MM.1S (cell line): Measurements from ENCODE around the gene SCN1A.
A peak's percentile ranks its signal among the peaks of the same experiment; 100 is the strongest.

Experiments used
- DNase-seq: peaks from one replicate; pipeline ENCODE4 v3.0.0-alpha.2; 2015
- H2AFZ ChIP-seq: fragments of 300-600 bp; sonication (generic); 2 replicates; pipeline ENCODE4 v1.6.0; 2016; ENCODE audit warnings: antibody characterized with exemption, low read length
- H3F3A ChIP-seq: fragments of 300-600 bp; sonication (generic); 2 replicates; pipeline ENCODE4 v1.6.1; 2016; ENCODE audit warnings: mild to moderate bottlenecking, antibody characterized with exemption, low read length, moderate library complexity, mixed read lengths; ENCODE audit not compliant: insufficient read depth
- H3K27ac ChIP-seq: fragments of 300-600 bp; sonication (generic); 2 replicates; pipeline ENCODE4 v1.5.1; 2016; ENCODE audit warnings: mild to moderate bottlenecking, low read length
- H3K27me3 ChIP-seq: fragments of 300-600 bp; sonication (generic); replicated peaks from 2 replicates; pipeline ENCODE4 v1.6.0; 2016; ENCODE audit warnings: low read length; ENCODE audit not compliant: insufficient read depth
- H3K36me3 ChIP-seq: fragments of 300-600 bp; sonication (generic); replicated peaks from 2 replicates; pipeline ENCODE4 v1.6.1; 2016; ENCODE audit warnings: mild to moderate bottlenecking, low read length, mixed read lengths; ENCODE audit not compliant: insufficient read depth
- H3K4me1 ChIP-seq: fragments of 300-600 bp; sonication (generic); 2 replicates; pipeline ENCODE4 v1.6.1; 2016; ENCODE audit warnings: low read length, mixed read lengths
- H3K4me2 ChIP-seq: fragments of 300-600 bp; sonication (generic); 2 replicates; pipeline ENCODE4 v1.6.0; 2016; ENCODE audit warnings: low read depth, low read length
- H3K4me3 ChIP-seq: fragments of 300-600 bp; sonication (generic); 2 replicates; pipeline ENCODE4 v1.5.1; 2016; ENCODE audit warnings: low read length, mixed read lengths
- H3K79me2 ChIP-seq: fragments of 300-600 bp; sonication (generic); 2 replicates; pipeline ENCODE4 v1.6.1; 2016; ENCODE audit warnings: mixed run types, low read length, mixed read lengths
- H3K9ac ChIP-seq: fragments of 300-600 bp; sonication (generic); 2 replicates; pipeline ENCODE4 v1.6.1; 2016; ENCODE audit warnings: low read length, mixed read lengths
- H3K9me2 ChIP-seq: fragments of 300-600 bp; sonication (generic); replicated peaks from 2 replicates; pipeline ENCODE4 v1.6.1; 2016; ENCODE audit warnings: mild to moderate bottlenecking, low read length, mixed read lengths; ENCODE audit not compliant: insufficient read depth
- H3K9me3 ChIP-seq: fragments of 300-600 bp; sonication (generic); replicated peaks from 2 replicates; pipeline ENCODE4 v1.6.1; 2016; ENCODE audit warnings: mild to moderate bottlenecking, low read length, mixed read lengths; ENCODE audit not compliant: insufficient read depth
- H4K20me1 ChIP-seq: fragments of 300-600 bp; sonication (generic); 2 replicates; pipeline ENCODE4 v1.6.1; 2016; ENCODE audit warnings: mild to moderate bottlenecking, low read length, moderate library complexity, mixed read lengths; ENCODE audit not compliant: insufficient read depth
- EZH2 ChIP-seq: fragments of 300-600 bp; sonication (generic); optimal IDR thresholded peaks from 2 replicates; pipeline ENCODE3; 2017; ENCODE audit warnings: low read depth, mild to moderate bottlenecking, antibody characterized with exemption, low read length, mixed read lengths
- EZH2phosphoT487 ChIP-seq: fragments of 300-600 bp; sonication (generic); IDR thresholded peaks from 2 replicates; pipeline ENCODE4 v1.6.1; 2018; ENCODE audit warnings: antibody characterized with exemption, low read length
- TF ChIP-seq, protein P1 (sequence below): fragments of 300-600 bp; sonication (generic); IDR thresholded peaks from 2 replicates; pipeline ENCODE4 v1.5.1; 2016; ENCODE audit warnings: antibody characterized with exemption, low read length, mixed read lengths

SCN1A gene

DNA sequence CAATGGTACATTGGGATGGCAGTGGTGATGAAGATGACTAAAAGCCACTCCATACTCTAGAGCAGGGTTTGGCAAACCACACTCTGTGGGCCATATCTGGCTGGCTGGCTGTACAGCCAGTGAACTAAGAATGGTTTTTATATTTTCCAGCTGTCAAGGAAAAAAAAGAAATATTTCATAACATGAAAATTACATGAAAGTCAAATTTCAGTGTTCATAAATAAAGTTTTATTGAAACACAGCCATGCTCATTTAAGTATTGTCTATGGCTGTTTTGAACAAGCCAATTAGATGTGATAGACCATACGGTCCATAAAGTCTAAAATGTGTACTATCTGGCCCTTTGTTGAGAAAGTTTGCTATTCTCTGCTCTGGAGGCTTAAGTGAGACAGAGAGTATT lies 175.7 kb downstream of the SCN1A start:
- Histone ChIP-seq H3K9me3 (no peaks in the 10 kb centered on the region), H3K9me2 (no peaks in the 10 kb centered on the region), H3K4me1 (peaks cover 13% of the 10 kb centered on the region), H3K27ac (no peak overlapping the region), H3K27me3 (no peaks in the 10 kb centered on the region), H4K20me1 (no peaks in the 10 kb centered on the region), H3K4me2 (peak overlapping the region; percentile 73), H2AFZ (no peak overlapping the region), H3F3A (0 out of 2 replicates have a peak, but pooled peaks cover 5% of the 10 kb centered on the region), H3K79me2 (peaks cover 32% of the 10 kb centered on the region), H3K9ac (no peak overlapping the region), H3K4me3 (peak overlapping the region; percentile 75; the same call in 1 of the 2 replicates), H3K36me3 (no peaks in the 10 kb centered on the region)
- DNase-seq: no peak
- TF ChIP-seq EZH2phosphoT487: no peak
- TF ChIP-seq, protein P1, sequence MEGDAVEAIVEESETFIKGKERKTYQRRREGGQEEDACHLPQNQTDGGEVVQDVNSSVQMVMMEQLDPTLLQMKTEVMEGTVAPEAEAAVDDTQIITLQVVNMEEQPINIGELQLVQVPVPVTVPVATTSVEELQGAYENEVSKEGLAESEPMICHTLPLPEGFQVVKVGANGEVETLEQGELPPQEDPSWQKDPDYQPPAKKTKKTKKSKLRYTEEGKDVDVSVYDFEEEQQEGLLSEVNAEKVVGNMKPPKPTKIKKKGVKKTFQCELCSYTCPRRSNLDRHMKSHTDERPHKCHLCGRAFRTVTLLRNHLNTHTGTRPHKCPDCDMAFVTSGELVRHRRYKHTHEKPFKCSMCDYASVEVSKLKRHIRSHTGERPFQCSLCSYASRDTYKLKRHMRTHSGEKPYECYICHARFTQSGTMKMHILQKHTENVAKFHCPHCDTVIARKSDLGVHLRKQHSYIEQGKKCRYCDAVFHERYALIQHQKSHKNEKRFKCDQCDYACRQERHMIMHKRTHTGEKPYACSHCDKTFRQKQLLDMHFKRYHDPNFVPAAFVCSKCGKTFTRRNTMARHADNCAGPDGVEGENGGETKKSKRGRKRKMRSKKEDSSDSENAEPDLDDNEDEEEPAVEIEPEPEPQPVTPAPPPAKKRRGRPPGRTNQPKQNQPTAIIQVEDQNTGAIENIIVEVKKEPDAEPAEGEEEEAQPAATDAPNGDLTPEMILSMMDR: no peak
- no peak for TF ChIP-seq EZH2

- Histone ChIP-seq H3K4me2 (no peak overlapping the region), H3K9me3 (no peaks in the 10 kb centered on the region), H3K27ac (no peak overlapping the region), H3K4me3 (no peak overlapping the region), H3K9ac (no peak overlapping the region), H3K27me3 (no peaks in the 10 kb centered on the region), H3K4me1 (peaks cover 13% of the 10 kb centered on the region), H3K9me2 (no peaks in the 10 kb centered on the region), H2AFZ (no peak overlapping the region), H3K36me3 (no peaks in the 10 kb centered on the region), H3K79me2 (peaks cover 32% of the 10 kb centered on the region), H3F3A (0 out of 2 replicates have a peak, but pooled peaks cover 5% of the 10 kb centered on the region), H4K20me1 (no peaks in the 10 kb centered on the region)
- no peak for TF ChIP-seq EZH2
- TF ChIP-seq, protein P1: no peak
- TF ChIP-seq EZH2phosphoT487: no peak
- DNase-seq: no peak
Observed at GRCh38 chr2:165950438-165950837, 177.4 kb downstream of the SCN1A start.

DNA sequence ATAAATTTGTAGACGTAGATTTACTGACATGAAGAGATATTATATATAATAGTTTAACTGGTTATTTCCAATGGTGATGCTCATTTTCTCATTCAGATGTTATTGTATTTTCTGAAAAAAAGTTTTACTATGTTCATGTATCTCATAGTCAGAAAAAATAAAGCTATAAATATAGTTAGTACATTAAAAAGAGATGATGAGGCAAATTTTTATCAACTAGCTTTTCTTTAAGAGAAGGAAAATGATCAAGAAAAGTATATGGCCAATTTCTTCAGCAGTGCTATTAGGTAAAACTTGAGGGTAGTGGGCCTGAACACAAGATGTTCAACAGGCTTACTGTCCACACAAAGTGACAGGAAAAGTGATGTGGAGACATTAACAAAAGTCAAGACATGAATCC lies 186.0 kb downstream of the SCN1A start:
- no peaks in the 10 kb centered on the region for H3K9me2 ChIP-seq
- no peak overlapping the region for H3K4me3 ChIP-seq
- H3K4me1 ChIP-seq: no peaks in the 10 kb centered on the region
- no peak overlapping the region for H3K9ac ChIP-seq
- no peak for TF ChIP-seq EZH2phosphoT487
- no peak for TF ChIP-seq EZH2
- TF ChIP-seq, protein P1: no peak
- H4K20me1 ChIP-seq: no peaks in the 10 kb centered on the region
- H3K27me3 ChIP-seq: no peaks in the 10 kb centered on the region
- H3K36me3 ChIP-seq: no peaks in the 10 kb centered on the region; the same call in 1 of the 2 replicates
- H3K79me2 ChIP-seq: no peaks in the 10 kb centered on the region
- no peak for DNase-seq
- no peaks in the 10 kb centered on the region for H3K9me3 ChIP-seq
- H3K4me2 ChIP-seq: no peak overlapping the region
- no peaks in the 10 kb centered on the region for H3F3A ChIP-seq
- no peak overlapping the region for H2AFZ ChIP-seq
- no peak overlapping the region for H3K27ac ChIP-seq

DNA sequence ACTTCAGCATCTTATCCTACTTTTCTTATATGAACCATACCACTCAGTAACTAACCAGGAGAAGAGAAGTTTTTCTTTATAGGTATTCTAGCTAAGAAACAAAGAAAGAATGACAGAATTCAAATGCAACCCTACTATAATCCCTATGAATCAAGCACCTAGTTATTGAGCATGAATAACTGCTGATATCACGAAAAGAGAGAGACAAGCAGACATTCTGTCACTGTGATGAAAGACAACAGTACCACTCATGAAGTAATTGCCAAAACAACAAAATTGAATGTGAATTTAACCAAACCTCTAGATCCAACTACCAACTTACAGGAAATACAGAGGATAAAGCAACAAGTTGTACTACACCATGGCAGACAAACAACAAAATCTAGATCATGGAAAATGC lies 189.6 kb downstream of the SCN1A start:
- H3K9me2 ChIP-seq: no peaks in the 10 kb centered on the region
- no peaks in the 10 kb centered on the region for H3K79me2 ChIP-seq
- H3F3A ChIP-seq: no peaks in the 10 kb centered on the region
- no peaks in the 10 kb centered on the region for H4K20me1 ChIP-seq
- DNase-seq: no peak
- no peak overlapping the region for H3K4me3 ChIP-seq
- H3K9me3 ChIP-seq: no peaks in the 10 kb centered on the region
- H3K4me2 ChIP-seq: no peak overlapping the region
- no peak overlapping the region for H2AFZ ChIP-seq
- H3K27me3 ChIP-seq: no peaks in the 10 kb centered on the region
- no peak overlapping the region for H3K9ac ChIP-seq
- no peaks in the 10 kb centered on the region; the same call in 1 of the 2 replicates for H3K36me3 ChIP-seq
- H3K4me1 ChIP-seq: no peaks in the 10 kb centered on the region
- TF ChIP-seq EZH2: no peak
- TF ChIP-seq EZH2phosphoT487: no peak
- TF ChIP-seq, protein P1: no peak
- no peak overlapping the region for H3K27ac ChIP-seq
